CD4-positive, alpha-beta memory T cell (primary cell): ENCODE measurements around the gene CELF1. TPM values are rescaled to one million over a fixed set of nuclear protein-coding genes. Genes with fewer than 3 reads are reported as not detected.
A peak's percentile ranks its signal among the peaks of the same experiment; 100 is the strongest.
"Not testable (repeated sequence)": the region's sequence is repeated elsewhere in the genome, so short reads cannot be mapped to it uniquely, and the experiment has no call there.

Experiments
- CTCF ChIA-PET: fragments of 350-600 bp; sonication (Branson Sonifier 250); formaldehyde crosslinking; loops from one replicate; lab custom pipeline; 2021; ENCODE audit warnings: inconsistent platforms; ENCODE audit not compliant: partially characterized antibody; lab: Charles Lee
- POLR2A ChIA-PET: fragments of 350-600 bp; sonication (Branson Sonifier 250); formaldehyde crosslinking; loops from one replicate; lab custom pipeline; 2021; ENCODE audit not compliant: partially characterized antibody; lab: Charles Lee
- DNase-seq, 5 donors: peaks; one replicate each; pipeline versions ENCODE4 v3.0.0 to v3.0.0-alpha.2; 2020 to 2022; ENCODE audit warnings: mixed read lengths in 1 of 5
- H3K27ac ChIP-seq: one replicate; pipeline ENCODE4 v1.7.0; 2013; ENCODE audit warnings: low read depth, low read length
- H3K27me3 ChIP-seq: 2 replicates; pipeline ENCODE4 v1.7.0; 2013; ENCODE audit warnings: mild to moderate bottlenecking, low read length, moderate library complexity; ENCODE audit not compliant: insufficient read depth
- H3K36me3 ChIP-seq: 2 replicates; pipeline ENCODE4 v1.7.0; 2013; ENCODE audit warnings: mild to moderate bottlenecking, low read length, moderate library complexity; ENCODE audit not compliant: insufficient read depth
- H3K4me1 ChIP-seq: 2 replicates; pipeline ENCODE4 v1.7.0; 2013; ENCODE audit warnings: mild to moderate bottlenecking, low read length, moderate library complexity; ENCODE audit not compliant: insufficient read depth
- H3K4me3 ChIP-seq, 2 donors: one replicate each; pipeline ENCODE4 v1.7.0; 2013; ENCODE audit warnings: low read length in 2 of 2, mild to moderate bottlenecking in 1 of 2
- H3K9me3 ChIP-seq, 2 donors: one replicate each; pipeline ENCODE4 v1.7.0; 2013; ENCODE audit warnings: low read length in 2 of 2, control low read depth in 1 of 2; ENCODE audit not compliant: control insufficient read depth in 1 of 2
- H3K27ac Mint-ChIP-seq, 7 donors: one replicate each; pipeline ENCODE4 v1.8.0; 2020 to 2021; ENCODE audit warnings: mixed read lengths in 7 of 7, mild to moderate bottlenecking in 6 of 7, inconsistent platforms in 3 of 7, moderate library complexity in 3 of 7
- H3K27me3 Mint-ChIP-seq, 2 donors: one replicate each; pipeline ENCODE4 v1.8.0; 2020 to 2021; ENCODE audit warnings: mixed read lengths in 2 of 2
- H3K36me3 Mint-ChIP-seq, 2 donors: one replicate each; pipeline ENCODE4 v1.8.0; 2020 to 2021; ENCODE audit warnings: mixed read lengths in 2 of 2, inconsistent platforms in 1 of 2, mild to moderate bottlenecking in 1 of 2
- H3K4me1 Mint-ChIP-seq, 4 donors: one replicate each; pipeline ENCODE4 v1.8.0; 2020 to 2021; ENCODE audit warnings: mixed read lengths in 4 of 4, mild to moderate bottlenecking in 1 of 4
- H3K4me3 Mint-ChIP-seq, 8 donors: one replicate each; pipeline ENCODE4 v1.8.0; 2020 to 2021; ENCODE audit warnings: mixed read lengths in 8 of 8, mild to moderate bottlenecking in 7 of 8, moderate library complexity in 6 of 8, inconsistent platforms in 3 of 8
- H3K9me3 Mint-ChIP-seq, 8 donors: one replicate each; pipeline ENCODE4 v1.8.0; 2020 to 2021; ENCODE audit warnings: mixed read lengths in 8 of 8, mild to moderate bottlenecking in 5 of 8, inconsistent platforms in 3 of 8, moderate library complexity in 1 of 8
- intact Hi-C: fragments of 100-400 bp; cut with micrococcal nuclease; formaldehyde crosslinking; loops from one replicate; pipeline ENCODE4 v1.15.1; 2023
- polyA plus RNA-seq, 2 donors: library from polyadenylated mRNA; unstranded; fragments of 300-500 nt; fragmentation: Illumina TruSeq; gene quantifications; one replicate each; pipeline ENCODE4 v1.2.3, GENCODE V29; 2021
- total RNA-seq, 2 experiments: library from RNA; stranded (reverse); gene quantifications; one replicate each; pipeline ENCODE4 v1.2.3, GENCODE V29; 2021

Gene CELF1
- total and polyA plus RNA-seq, 4 experiments from 2014 or later, result 45.6 to 149 (median 110) TPM

- intact Hi-C loops, result no loop called here
- peaks cover 65% of the 10 kb centered on the region for H3K4me1 ChIP-seq
- H3K27me3 Mint-ChIP-seq, result no peaks in the 10 kb centered on the region
- CTCF ChIA-PET, result interaction anchor here (0.7 to 1.5 kb wide), 2 partner anchors 17 to 262 kb away, joined by 3 read pairs; no protein-coding TSS in a partner anchor
- H3K27me3 ChIP-seq, result no peaks in the 10 kb centered on the region
- no peaks in the 10 kb centered on the region for H3K9me3 ChIP-seq
- H3K9me3 Mint-ChIP-seq, result no peaks in the 10 kb centered on the region
- no peak overlapping the region for H3K27ac ChIP-seq
- H3K4me3 ChIP-seq, result no peak overlapping the region
- H3K36me3 Mint-ChIP-seq, result peaks cover 14 to 31% of the 10 kb centered on the region in 2 donors
- no peak overlapping the region for H3K4me3 Mint-ChIP-seq
- no peak for DNase-seq
- peaks cover 33 to 72% (median 55%) of the 10 kb centered on the region in 4 donors for H3K4me1 Mint-ChIP-seq
- POLR2A ChIA-PET, result no interaction called here
- peak overlapping the region in 3 of 7 donors; percentile 12 to 73 (median 37) for H3K27ac Mint-ChIP-seq
- no peaks in the 10 kb centered on the region for H3K36me3 ChIP-seq
Measured at GRCh38 chr11:47534704-47535251, 18.2 kb downstream of the CELF1 start.

DNA sequence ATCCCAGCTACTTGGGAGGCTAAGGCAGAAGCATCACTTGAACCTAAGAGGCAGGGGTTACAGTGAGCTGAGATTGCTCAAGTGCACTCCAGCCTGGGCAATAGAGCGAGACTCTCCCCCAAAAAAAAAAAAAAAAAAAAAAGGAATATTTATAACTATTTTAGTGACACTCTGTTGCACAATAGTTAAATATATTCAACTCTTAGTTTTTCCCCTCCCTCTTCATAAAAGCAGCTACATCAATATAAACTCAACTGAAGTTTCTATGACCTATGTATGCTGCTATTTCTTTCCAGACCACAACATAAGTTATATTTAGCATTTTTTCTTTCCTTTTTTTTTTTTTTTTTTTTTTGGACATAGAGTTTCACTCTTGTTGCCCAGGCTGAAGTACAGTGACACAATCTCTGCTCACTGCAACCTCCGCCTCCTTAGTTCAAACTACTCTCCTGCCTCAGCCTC lies 19.2 kb downstream of the CELF1 start:
- Histone ChIP-seq H3K4me3 (no peak overlapping the region), H3K27me3 (no peaks in the 10 kb centered on the region), H3K4me1 (peaks cover 55% of the 10 kb centered on the region), H3K36me3 (no peaks in the 10 kb centered on the region), H3K9me3 (no peaks in the 10 kb centered on the region), H3K27ac (no peak overlapping the region)
- Mint-ChIP-seq H3K4me3 (peak overlapping the region in 1 of 8 donors; percentile 13), H3K27ac (peak overlapping the region in 1 of 7 donors; percentile 9), H3K9me3 (no peaks in the 10 kb centered on the region), H3K4me1 (peaks cover 28 to 69% (median 49%) of the 10 kb centered on the region in 4 donors), H3K36me3 (peaks cover 12 to 31% of the 10 kb centered on the region in 2 donors), H3K27me3 (no peaks in the 10 kb centered on the region)
- no peak for DNase-seq
- CTCF ChIA-PET, result interaction anchor here (1.0 to 1.5 kb wide), 2 partner anchors 15 to 21 kb away, joined by 3 read pairs; no protein-coding TSS in a partner anchor
- POLR2A ChIA-PET, result interaction anchor here (0.9 to 1.7 kb wide), 2 partner anchors 18 to 19 kb away, joined by 3 to 4 read pairs; no protein-coding TSS in a partner anchor
- intact Hi-C loops, result no loop called here

DNA sequence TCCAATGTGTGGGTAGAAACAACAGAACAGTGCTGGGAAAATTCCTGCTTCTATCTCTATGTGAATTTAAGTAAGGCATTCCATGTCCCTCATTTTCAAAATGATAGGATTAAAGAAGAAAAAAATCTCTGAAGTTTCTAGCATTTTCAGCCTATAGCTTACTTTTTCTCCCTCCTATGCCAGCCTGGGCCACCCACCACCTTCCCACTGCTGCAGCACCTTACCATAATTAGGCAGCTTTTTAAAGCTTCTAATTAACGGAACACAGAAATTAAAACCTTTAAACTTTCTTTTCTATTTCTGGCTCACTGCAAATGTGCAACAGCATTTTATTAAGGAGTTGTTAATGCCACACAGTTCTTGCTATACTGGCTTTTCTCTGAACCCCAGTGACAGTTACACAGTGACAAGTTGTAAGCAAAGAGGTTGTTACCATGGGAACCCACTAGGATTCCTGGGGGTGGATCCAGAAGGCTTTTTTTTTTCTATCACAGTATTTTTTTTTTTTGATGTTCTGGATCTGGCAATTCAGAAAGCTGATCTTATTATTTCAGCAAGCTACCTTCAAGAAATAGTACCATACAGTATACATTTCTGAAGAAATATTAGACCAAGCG lies 20.2 kb downstream of the CELF1 start:
- ChIA-PET CTCF (interaction anchor here (1.0 kb wide), 1 partner anchor 22 kb away, joined by 3 read pairs; no protein-coding TSS in a partner anchor), POLR2A (interaction anchor here (0.9 to 1.7 kb wide), 2 partner anchors 18 to 19 kb away, joined by 3 to 4 read pairs; no protein-coding TSS in a partner anchor)
- Mint-ChIP-seq H3K4me3 (peak overlapping the region in 1 of 8 donors; percentile 34), H3K36me3 (peaks cover 11 to 33% of the 10 kb centered on the region in 2 donors), H3K27me3 (no peaks in the 10 kb centered on the region), H3K4me1 (peaks cover 26 to 68% (median 47%) of the 10 kb centered on the region in 4 donors), H3K9me3 (no peaks in the 10 kb centered on the region), H3K27ac (peak overlapping the region in 5 of 7 donors; percentile 30 to 64 (median 59))
- Histone ChIP-seq H3K36me3 (no peaks in the 10 kb centered on the region), H3K9me3 (no peaks in the 10 kb centered on the region), H3K4me1 (peaks cover 51% of the 10 kb centered on the region), H3K4me3 (no peak overlapping the region), H3K27ac (no peak overlapping the region), H3K27me3 (no peaks in the 10 kb centered on the region)
- intact Hi-C loops, result no loop called here
- no peak for DNase-seq

- POLR2A ChIA-PET, result interaction anchor here (1.2 to 1.3 kb wide), 2 partner anchors 8 to 21 kb away, joined by 3 read pairs; partner anchors contain the start of gene CELF1
- peak overlapping the region in 2 of 7 donors; percentile 64 to 69 for H3K27ac Mint-ChIP-seq
- no peak overlapping the region for H3K27ac ChIP-seq
Measured at GRCh38 chr11:47531666-47532065, 21.3 kb downstream of the CELF1 start.

GRCh38 chr11:47530721-47531120 lies 22.2 kb downstream of the CELF1 start:
- H3K27ac ChIP-seq, H3K9me3 ChIP-seq, H3K27me3 ChIP-seq, H3K36me3 ChIP-seq, CTCF ChIA-PET, intact Hi-C loops, H3K9me3 Mint-ChIP-seq, DNase-seq, H3K4me3 ChIP-seq, H3K27me3 Mint-ChIP-seq: not testable (repeated sequence)
- POLR2A ChIA-PET, result interaction anchor here (1.2 to 1.3 kb wide), 2 partner anchors 9 to 22 kb away, joined by 3 read pairs; partner anchors contain the start of gene CELF1
- peaks cover 31 to 73% (median 55%) of the 10 kb centered on the region in 4 donors for H3K4me1 Mint-ChIP-seq
- peak overlapping the region in 5 of 7 donors; percentile 20 to 59 (median 54) for H3K27ac Mint-ChIP-seq
- peak overlapping the region in 3 of 8 donors; percentile 14 to 42 (median 17) for H3K4me3 Mint-ChIP-seq
- H3K4me1 ChIP-seq, result peaks cover 57% of the 10 kb centered on the region
- peaks cover 11 to 31% of the 10 kb centered on the region in 2 donors for H3K36me3 Mint-ChIP-seq

More at GRCh38 chr11:47531666-47532065, 21.3 kb downstream of the CELF1 start:
- CTCF ChIA-PET, result no interaction called here
- H3K9me3 ChIP-seq, result no peaks in the 10 kb centered on the region
- no peak for DNase-seq
- H3K27me3 Mint-ChIP-seq, result no peaks in the 10 kb centered on the region
- no peaks in the 10 kb centered on the region for H3K36me3 ChIP-seq
- H3K27me3 ChIP-seq, result no peaks in the 10 kb centered on the region
- no peaks in the 10 kb centered on the region for H3K9me3 Mint-ChIP-seq
- no peak overlapping the region for H3K4me3 ChIP-seq
- H3K4me3 Mint-ChIP-seq, result no peak overlapping the region
- H3K4me1 Mint-ChIP-seq, result peaks cover 24 to 69% (median 51%) of the 10 kb centered on the region in 4 donors
- peaks cover 11 to 33% of the 10 kb centered on the region in 2 donors for H3K36me3 Mint-ChIP-seq
- intact Hi-C loops, result no loop called here
- peaks cover 55% of the 10 kb centered on the region for H3K4me1 ChIP-seq

- Histone ChIP-seq H3K27ac (no peak overlapping the region), H3K9me3 (no peaks in the 10 kb centered on the region), H3K36me3 (no peaks in the 10 kb centered on the region), H3K27me3 (no peaks in the 10 kb centered on the region), H3K4me3 (no peak overlapping the region), H3K4me1 (peaks cover 61% of the 10 kb centered on the region)
- CTCF ChIA-PET, result interaction anchor here (0.5 kb wide), 1 partner anchor 76 kb away, joined by 3 read pairs; no protein-coding TSS in a partner anchor
- peak overlapping the region in 2 of 8 donors; percentile 14 to 29 for H3K4me3 Mint-ChIP-seq
- peak overlapping the region in 5 of 7 donors; percentile 28 to 80 (median 58) for H3K27ac Mint-ChIP-seq
- no peaks in the 10 kb centered on the region for H3K27me3 Mint-ChIP-seq
- POLR2A ChIA-PET, result no interaction called here
- peaks cover 8 to 34% of the 10 kb centered on the region in 2 donors for H3K36me3 Mint-ChIP-seq
- H3K4me1 Mint-ChIP-seq, result peaks cover 34 to 75% (median 59%) of the 10 kb centered on the region in 4 donors
- no peak for DNase-seq
- H3K9me3 Mint-ChIP-seq, result no peaks in the 10 kb centered on the region
- intact Hi-C loops, result no loop called here
Measured at GRCh38 chr11:47529951-47530350, 23.0 kb downstream of the CELF1 start.

GRCh38 chr11:47527186-47527585 lies 25.7 kb downstream of the CELF1 start:
- H3K27ac ChIP-seq, result no peak overlapping the region
- Mint-ChIP-seq H3K4me1 (peaks cover 44 to 82% (median 67%) of the 10 kb centered on the region in 4 donors), H3K27me3 (no peaks in the 10 kb centered on the region), H3K36me3 (peaks cover 7 to 23% of the 10 kb centered on the region in 2 donors), H3K27ac (peak overlapping the region in 4 of 7 donors; percentile 22 to 90 (median 70)), H3K4me3 (peak overlapping the region in 2 of 8 donors; percentile 10 to 25), H3K9me3 (no peaks in the 10 kb centered on the region)
- CTCF ChIA-PET, result no interaction called here
- H3K4me3 ChIP-seq, result no peak overlapping the region
- H3K4me1 ChIP-seq, result peaks cover 72% of the 10 kb centered on the region
- no peaks in the 10 kb centered on the region for H3K9me3 ChIP-seq
- POLR2A ChIA-PET, result no interaction called here
- no peaks in the 10 kb centered on the region for H3K27me3 ChIP-seq
- no peaks in the 10 kb centered on the region for H3K36me3 ChIP-seq
- DNase-seq, result no peak
- intact Hi-C loops, result no loop called here
